NCI-H226 (cell line): ENCODE data around the gene RXRB.

Experiments
- DNase-seq: peaks from one replicate; pipeline ENCODE4 v3.0.0-alpha.2; 2015

RXRB gene

GRCh38 chr6:33174784-33175183 is 25.7 kb downstream of the RXRB start:
- no peak for DNase-seq

GRCh38 chr6:33173535-33174180 is 26.8 kb downstream of the RXRB start:
- no peak for DNase-seq

- DNase-seq = peak; percentile 47
Measured at GRCh38 chr6:33172688-33173534, 27.6 kb downstream of the RXRB start.

GRCh38 chr6:33171880-33172687 is 28.4 kb downstream of the RXRB start:
- DNase-seq = no peak

GRCh38 chr6:33171016-33171879 is 29.2 kb downstream of the RXRB start:
- DNase-seq = no peak

GRCh38 chr6:33170176-33171015 is 30.1 kb downstream of the RXRB start:
- no peak for DNase-seq

- DNase-seq = no peak
Measured at GRCh38 chr6:33169291-33170175, 30.9 kb downstream of the RXRB start.

GRCh38 chr6:33168639-33169038 is 31.8 kb downstream of the RXRB start:
- DNase-seq = no peak

- no peak for DNase-seq
Measured at GRCh38 chr6:33168284-33168601, 32.2 kb downstream of the RXRB start.

- no peak for DNase-seq
Measured at GRCh38 chr6:33167374-33168283, 32.8 kb downstream of the RXRB start.

GRCh38 chr6:33166811-33167210 is 33.7 kb downstream of the RXRB start:
- no peak for DNase-seq

- no peak for DNase-seq
Measured at GRCh38 chr6:33166363-33166762, 34.1 kb downstream of the RXRB start.

GRCh38 chr6:33165581-33166258 is 34.7 kb downstream of the RXRB start:
- DNase-seq = no peak

GRCh38 chr6:33164665-33165373 is 35.6 kb downstream of the RXRB start:
- DNase-seq = no peak

- DNase-seq = no peak
Measured at GRCh38 chr6:33164176-33164575, 36.3 kb downstream of the RXRB start.

- no peak for DNase-seq
Measured at GRCh38 chr6:33163540-33163939, 36.9 kb downstream of the RXRB start.

GRCh38 chr6:33161354-33162331 is 38.8 kb downstream of the RXRB start:
- DNase-seq = peak; percentile 57
